ENCODE results near the gene DDRGK1. TPM values are rescaled to one million over a fixed set of nuclear protein-coding genes. Genes with fewer than 3 reads are reported as not detected.

The DDRGK1 gene
- total RNA-seq, 1 donor from 2014 or later = 108 TPM

DNA sequence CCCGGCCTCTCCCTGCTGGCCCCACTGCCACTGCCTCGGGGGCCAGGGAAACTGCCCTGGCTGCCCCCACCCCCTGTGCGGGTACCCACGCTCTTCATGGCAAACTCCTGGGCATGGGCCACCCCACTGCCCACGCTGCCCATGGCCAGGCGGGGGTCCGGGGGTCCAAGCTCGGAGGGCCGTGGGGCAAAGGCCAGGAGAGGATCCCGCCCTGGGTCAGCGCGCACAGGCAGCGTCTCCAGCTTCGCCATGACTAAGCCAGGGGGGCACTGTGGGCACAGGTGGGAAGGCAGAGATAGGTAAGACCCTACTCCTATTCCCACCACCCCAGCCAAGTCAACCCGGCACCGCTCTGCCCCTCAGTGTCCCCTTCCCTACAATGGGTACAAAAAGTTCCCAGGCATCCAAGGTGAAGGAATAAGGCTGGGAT lies 37.6 kb downstream of the DDRGK1 start:
- peaks cover 17% of the 10 kb centered on the region for H3K27me3 ChIP-seq (ENCODE audit: control insufficient read depth, insufficient read depth, low read length)
- TF ChIP-seq, protein P1, sequence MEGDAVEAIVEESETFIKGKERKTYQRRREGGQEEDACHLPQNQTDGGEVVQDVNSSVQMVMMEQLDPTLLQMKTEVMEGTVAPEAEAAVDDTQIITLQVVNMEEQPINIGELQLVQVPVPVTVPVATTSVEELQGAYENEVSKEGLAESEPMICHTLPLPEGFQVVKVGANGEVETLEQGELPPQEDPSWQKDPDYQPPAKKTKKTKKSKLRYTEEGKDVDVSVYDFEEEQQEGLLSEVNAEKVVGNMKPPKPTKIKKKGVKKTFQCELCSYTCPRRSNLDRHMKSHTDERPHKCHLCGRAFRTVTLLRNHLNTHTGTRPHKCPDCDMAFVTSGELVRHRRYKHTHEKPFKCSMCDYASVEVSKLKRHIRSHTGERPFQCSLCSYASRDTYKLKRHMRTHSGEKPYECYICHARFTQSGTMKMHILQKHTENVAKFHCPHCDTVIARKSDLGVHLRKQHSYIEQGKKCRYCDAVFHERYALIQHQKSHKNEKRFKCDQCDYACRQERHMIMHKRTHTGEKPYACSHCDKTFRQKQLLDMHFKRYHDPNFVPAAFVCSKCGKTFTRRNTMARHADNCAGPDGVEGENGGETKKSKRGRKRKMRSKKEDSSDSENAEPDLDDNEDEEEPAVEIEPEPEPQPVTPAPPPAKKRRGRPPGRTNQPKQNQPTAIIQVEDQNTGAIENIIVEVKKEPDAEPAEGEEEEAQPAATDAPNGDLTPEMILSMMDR (IDR thresholded peaks at IDR 0.05; ENCODE audit: insufficient read depth, low read length, poor library complexity, severe bottlenecking) = no peak
- H3K4me3 ChIP-seq (ENCODE audit: low read depth, low read length) = no peak overlapping the region
- no peaks in the 10 kb centered on the region for H3K36me3 ChIP-seq (ENCODE audit: control insufficient read depth, insufficient read depth, low read length)
- no peak for DNase-seq (ENCODE audit: low read depth)

DNA sequence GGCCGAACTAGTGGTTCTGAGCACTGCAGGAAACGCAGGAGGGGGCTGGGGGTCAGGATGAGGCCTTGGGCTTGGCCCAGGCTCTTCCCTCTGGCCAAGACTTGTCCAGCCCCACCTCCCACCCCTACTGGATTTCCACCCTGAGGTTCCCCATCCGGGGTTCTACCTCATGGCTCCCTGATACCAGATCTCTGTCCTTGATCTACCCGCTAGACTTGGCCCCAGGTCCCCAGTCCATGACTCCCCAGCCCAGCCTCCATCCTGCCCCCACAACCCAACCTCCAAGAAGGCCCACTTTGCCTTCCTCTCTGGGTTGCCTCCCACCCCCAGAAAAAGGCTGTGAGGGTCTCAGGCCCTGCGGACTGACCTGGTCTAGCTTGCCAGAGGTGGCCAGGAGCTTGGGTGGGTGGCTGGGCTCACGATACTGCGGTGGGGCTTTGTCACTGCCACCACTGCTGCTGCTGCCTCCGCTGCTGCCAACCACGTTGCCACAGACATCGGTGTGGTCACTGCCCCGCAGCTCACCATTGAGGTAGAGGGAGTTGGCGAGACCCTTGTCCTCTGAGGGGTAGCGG lies 38.1 kb downstream of the DDRGK1 start:
- TF ChIP-seq, protein P1 (IDR thresholded peaks at IDR 0.05; ENCODE audit: insufficient read depth, low read length, poor library complexity, severe bottlenecking) = no peak
- no peak for DNase-seq (ENCODE audit: low read depth)

DNA sequence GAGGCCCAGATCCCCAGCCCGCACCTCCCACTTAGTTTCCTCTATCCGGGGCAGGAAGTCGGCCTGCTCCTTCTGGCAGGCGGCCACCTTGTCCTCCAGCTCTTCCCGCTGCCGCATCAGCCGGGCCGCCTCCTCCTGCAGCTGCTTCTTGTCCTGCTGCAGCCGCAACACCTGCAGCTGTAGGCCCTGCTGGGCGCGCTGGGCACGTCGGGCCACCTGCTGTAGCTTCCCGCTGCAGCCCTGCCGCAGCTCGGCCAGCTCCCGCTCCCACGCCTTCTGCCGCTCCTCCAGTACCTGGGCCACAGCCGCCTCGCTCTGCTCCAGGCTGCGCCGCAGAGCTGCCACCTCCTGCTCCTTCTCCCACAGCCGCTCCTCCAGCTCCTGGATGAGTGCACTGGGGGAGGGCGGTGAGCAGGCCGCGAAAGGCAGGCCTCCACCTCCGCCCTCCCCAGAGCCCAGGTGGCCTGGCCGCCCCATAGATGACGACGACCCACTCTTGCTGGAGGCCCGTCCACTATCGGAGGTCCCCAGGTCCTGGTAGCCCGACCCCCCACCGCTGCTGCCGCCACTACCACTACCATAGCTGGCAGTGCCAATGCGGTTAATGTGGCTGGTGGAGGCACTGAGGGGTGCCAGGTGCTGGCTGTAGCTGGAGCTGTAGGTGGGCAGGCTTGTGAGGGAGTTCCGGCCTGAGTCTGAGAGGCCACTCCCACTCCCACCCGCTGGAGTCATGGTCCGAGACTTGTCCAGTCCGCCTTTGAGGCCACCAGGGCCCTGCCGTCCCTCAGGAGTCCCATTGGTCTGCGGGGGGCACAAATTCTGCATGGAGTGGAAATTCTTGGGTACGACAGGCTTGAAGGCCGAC lies 38.8 kb downstream of the DDRGK1 start:
- Histone ChIP-seq H3K27me3 (ENCODE audit: control insufficient read depth, insufficient read depth, low read length) (peaks cover 17% of the 10 kb centered on the region), H3K4me3 (ENCODE audit: low read depth, low read length) (no peak overlapping the region), H3K36me3 (ENCODE audit: control insufficient read depth, insufficient read depth, low read length) (no peaks in the 10 kb centered on the region)
- no peak for DNase-seq (ENCODE audit: low read depth)
- TF ChIP-seq, protein P1 (IDR thresholded peaks at IDR 0.05; ENCODE audit: insufficient read depth, low read length, poor library complexity, severe bottlenecking) = no peak

More for the DNA sequence above, 38.1 kb downstream of the DDRGK1 start:
- Histone ChIP-seq H3K36me3 (ENCODE audit: control insufficient read depth, insufficient read depth, low read length) (no peaks in the 10 kb centered on the region), H3K4me3 (ENCODE audit: low read depth, low read length) (no peak overlapping the region), H3K27me3 (ENCODE audit: control insufficient read depth, insufficient read depth, low read length) (peaks cover 17% of the 10 kb centered on the region)

DNA sequence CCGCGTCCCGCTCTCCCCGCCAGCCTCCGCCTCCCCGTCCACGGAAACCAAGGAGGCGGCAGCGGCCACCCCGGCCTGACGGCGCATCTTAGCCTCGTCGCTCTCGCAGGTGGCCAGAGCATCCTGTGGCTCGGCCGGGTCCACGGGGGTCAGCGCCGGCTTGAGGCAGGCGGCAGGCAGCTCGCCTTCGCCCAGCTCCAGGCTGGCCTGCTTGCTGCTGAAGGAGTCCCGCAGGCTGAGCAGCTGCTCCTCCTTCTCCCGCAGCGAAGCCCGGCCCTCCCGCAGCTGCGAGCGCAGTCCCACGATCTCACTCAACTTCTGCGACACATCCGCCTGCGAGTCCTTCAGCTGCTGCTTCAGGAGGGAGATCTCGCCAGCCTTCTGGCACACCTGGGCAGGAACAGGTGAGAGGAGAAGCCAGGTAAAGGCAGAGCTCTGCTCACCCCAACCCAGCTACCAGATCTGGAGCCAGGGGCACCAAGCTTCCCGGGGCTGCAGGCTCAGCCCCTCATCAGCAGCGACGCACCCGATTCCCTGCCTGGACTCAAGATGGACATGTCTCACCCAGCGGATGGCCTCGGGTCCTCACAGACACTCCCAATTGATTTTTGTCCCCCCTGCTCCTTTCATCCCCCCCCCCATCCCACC lies 39.6 kb downstream of the DDRGK1 start:
- H3K36me3 ChIP-seq (ENCODE audit: control insufficient read depth, insufficient read depth, low read length) = no peaks in the 10 kb centered on the region
- TF ChIP-seq, protein P1 (IDR thresholded peaks at IDR 0.05; ENCODE audit: insufficient read depth, low read length, poor library complexity, severe bottlenecking) = no peak
- peaks cover 17% of the 10 kb centered on the region for H3K27me3 ChIP-seq (ENCODE audit: control insufficient read depth, insufficient read depth, low read length)
- H3K4me3 ChIP-seq (ENCODE audit: low read depth, low read length) = no peak overlapping the region
- DNase-seq (ENCODE audit: low read depth) = no peak

DNA sequence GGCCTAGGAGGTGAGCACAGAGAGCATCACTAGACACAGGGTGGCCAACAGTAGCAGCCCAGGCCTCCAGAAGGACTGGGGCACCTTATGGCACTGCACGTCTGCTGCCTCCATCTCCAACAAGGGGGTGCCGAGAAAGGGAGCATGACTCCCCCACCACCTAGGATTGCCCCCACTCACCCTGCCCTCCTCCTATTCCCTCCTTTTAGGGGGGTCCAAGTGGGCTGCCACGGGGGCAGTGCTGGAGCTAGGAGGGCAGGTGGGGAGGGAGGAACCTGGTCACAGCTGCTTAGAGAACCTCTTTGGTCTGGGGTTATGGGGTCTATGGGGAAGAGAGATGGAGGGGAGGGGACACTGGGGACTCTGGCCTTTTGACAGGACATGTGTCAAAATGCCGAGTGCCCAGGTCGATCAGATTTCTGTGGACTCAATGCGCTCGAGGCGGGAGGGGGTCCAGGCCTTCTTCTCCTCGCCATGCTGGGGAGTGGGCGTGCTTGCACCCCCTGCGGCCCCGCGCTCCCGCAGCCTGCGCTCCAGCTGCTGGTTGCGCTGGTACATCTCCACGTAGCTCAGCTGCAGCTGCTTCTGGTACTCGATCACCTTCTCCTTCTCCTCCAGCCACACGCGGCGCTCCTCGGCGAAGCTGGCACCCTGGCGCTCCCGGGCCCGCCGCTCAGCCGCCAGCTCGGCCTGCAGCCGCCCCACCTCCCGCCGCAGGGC lies 40.3 kb downstream of the DDRGK1 start:
- TF ChIP-seq, protein P1 (IDR thresholded peaks at IDR 0.05; ENCODE audit: insufficient read depth, low read length, poor library complexity, severe bottlenecking) = no peak
- DNase-seq (ENCODE audit: low read depth) = no peak
- H3K4me3 ChIP-seq (ENCODE audit: low read depth, low read length) = no peak overlapping the region
- H3K36me3 ChIP-seq (ENCODE audit: control insufficient read depth, insufficient read depth, low read length) = no peaks in the 10 kb centered on the region
- H3K27me3 ChIP-seq (ENCODE audit: control insufficient read depth, insufficient read depth, low read length) = peaks cover 17% of the 10 kb centered on the region
